Measurements from ENCODE around the gene NFIB. TPM values are rescaled to one million over a fixed set of nuclear protein-coding genes. Genes with fewer than 3 reads are reported as not detected.
A peak's percentile ranks its signal among the peaks of the same experiment; 100 is the strongest.

NFIB gene
- total RNA-seq, 1 donor from 2014 or later, result 2.4 TPM

DNA sequence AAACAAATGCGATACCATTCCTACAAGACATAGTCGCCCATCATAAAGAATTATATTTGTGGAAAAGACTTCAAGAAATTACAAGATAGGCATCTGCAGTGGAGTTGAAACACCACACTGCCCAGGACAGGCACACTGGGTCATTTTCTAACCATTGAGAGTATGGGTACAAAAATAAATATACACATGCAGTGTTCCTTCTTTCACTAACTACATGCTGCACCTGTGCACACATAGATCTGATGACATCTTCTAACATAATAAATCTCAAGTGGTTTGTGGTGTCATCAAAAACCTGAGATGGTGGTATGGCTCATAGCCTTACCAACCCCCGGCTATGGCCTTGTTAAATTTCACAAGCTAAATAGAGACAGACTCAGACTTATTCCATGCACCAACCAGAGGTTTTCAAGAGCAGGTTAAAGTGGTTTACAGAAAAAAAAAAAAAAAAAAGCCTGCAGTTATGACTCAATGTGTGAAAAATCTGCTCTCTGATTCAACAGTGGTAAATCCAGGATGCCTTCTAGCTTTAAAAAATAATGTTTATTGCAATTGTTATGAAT lies 12.4 kb upstream of the NFIB start:
- DNase-seq (ENCODE audit: low read depth), result no peak
- TF ChIP-seq, protein P1, sequence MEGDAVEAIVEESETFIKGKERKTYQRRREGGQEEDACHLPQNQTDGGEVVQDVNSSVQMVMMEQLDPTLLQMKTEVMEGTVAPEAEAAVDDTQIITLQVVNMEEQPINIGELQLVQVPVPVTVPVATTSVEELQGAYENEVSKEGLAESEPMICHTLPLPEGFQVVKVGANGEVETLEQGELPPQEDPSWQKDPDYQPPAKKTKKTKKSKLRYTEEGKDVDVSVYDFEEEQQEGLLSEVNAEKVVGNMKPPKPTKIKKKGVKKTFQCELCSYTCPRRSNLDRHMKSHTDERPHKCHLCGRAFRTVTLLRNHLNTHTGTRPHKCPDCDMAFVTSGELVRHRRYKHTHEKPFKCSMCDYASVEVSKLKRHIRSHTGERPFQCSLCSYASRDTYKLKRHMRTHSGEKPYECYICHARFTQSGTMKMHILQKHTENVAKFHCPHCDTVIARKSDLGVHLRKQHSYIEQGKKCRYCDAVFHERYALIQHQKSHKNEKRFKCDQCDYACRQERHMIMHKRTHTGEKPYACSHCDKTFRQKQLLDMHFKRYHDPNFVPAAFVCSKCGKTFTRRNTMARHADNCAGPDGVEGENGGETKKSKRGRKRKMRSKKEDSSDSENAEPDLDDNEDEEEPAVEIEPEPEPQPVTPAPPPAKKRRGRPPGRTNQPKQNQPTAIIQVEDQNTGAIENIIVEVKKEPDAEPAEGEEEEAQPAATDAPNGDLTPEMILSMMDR (conservative IDR thresholded peaks at IDR 0.05; ENCODE audit: low read depth, low read length), result no peak
- no peak overlapping the region for H3K4me3 ChIP-seq (ENCODE audit: low read depth, low read length)

DNA sequence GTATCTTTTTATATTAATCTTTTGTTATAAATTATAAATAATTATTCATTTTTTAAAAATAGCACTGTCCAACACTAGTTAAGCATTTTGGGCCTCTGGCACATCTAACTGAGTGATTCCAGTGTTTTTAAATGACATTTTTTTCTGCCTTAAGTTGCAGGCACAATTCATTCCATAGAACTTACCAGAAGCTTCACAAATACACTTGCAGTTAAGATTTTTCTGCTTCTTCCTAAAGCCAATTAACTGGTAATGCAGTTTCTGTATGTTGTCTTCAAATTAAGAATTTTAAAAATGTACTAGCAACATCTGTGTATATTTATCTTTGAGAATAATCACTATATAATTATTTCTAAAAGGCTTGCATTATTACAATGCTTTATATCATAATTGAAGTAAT lies 11.2 kb upstream of the NFIB start:
- H3K4me3 ChIP-seq (ENCODE audit: low read depth, low read length), result no peak overlapping the region
- no peak for DNase-seq (ENCODE audit: low read depth)
- TF ChIP-seq, protein P1 (conservative IDR thresholded peaks at IDR 0.05; ENCODE audit: low read depth, low read length), result no peak

DNA sequence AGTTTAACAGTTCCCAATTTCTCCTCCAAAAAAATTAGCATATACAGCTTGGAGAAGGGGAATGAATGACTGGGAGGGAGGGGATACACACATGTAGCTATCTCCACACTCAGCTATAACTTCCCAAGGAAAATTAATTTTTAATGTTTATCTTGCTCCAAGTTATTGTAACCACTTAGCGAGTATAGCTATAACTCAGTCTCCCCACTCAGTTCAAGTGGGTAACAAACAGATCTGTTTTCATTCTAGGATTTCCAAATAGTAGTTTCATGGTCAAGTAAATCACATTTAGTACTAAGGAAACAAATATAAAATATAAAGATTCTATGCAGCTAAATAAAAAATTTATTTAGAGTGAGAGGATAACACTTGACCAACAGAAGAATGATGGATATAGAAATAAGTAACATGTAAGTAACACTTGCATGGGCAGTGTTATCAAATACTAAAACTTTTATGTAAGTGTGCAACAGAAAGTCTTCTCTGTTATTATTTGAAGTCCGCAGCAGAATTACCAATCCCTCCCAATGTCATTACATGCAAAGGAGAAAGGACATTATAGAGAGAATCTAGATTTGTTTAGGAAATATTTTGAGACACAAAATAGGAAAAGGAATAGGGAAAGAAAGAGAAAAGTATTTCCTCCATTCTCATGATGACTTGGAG lies 10.2 kb upstream of the NFIB start:
- DNase-seq (ENCODE audit: low read depth), result no peak
- TF ChIP-seq, protein P1 (conservative IDR thresholded peaks at IDR 0.05; ENCODE audit: low read depth, low read length), result no peak
- no peak overlapping the region for H3K4me3 ChIP-seq (ENCODE audit: low read depth, low read length)

DNA sequence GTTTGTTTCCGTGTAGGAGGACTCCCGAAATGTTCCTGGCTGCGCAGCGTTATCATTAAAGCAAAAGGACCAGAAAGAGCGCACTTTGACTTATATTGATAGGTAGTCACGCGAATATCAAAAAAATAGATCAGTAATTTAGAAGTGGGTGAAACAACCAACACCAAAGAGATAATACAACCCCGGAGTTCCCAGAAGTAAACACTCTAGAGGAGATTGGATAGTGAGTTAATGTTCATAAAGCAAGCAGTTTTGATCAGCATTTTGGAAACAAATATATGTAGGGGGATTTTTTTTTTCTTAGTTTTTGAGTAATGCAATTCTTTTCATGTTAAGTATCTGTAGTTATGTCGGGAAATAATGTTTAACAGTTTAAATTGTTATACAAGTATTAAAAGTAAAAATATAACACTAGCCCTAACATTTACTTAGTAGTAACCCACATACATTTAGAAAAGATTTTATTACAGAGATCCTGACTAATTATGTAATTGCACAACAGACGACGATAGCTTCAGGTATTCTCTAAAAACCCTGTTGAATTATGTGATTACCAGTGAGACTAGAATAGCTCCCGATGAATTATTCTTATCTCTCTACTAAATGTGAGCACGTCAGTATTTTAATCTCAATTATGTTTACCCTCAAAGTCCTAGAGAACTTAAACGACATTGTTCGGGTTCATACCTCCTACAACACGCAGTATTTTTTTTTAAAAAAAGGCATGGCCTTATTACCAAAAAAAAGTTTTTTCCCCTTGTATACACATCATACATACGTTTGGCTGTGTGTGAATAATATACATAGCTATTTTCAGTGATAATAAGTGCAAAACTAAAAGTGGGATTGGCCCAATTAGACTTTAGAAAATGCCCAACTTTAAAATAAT lies 9.4 kb upstream of the NFIB start:
- TF ChIP-seq, protein P1 (conservative IDR thresholded peaks at IDR 0.05; ENCODE audit: low read depth, low read length), result no peak
- no peak for DNase-seq (ENCODE audit: low read depth)
- H3K4me3 ChIP-seq (ENCODE audit: low read depth, low read length), result peak overlapping the region; percentile 63

DNA sequence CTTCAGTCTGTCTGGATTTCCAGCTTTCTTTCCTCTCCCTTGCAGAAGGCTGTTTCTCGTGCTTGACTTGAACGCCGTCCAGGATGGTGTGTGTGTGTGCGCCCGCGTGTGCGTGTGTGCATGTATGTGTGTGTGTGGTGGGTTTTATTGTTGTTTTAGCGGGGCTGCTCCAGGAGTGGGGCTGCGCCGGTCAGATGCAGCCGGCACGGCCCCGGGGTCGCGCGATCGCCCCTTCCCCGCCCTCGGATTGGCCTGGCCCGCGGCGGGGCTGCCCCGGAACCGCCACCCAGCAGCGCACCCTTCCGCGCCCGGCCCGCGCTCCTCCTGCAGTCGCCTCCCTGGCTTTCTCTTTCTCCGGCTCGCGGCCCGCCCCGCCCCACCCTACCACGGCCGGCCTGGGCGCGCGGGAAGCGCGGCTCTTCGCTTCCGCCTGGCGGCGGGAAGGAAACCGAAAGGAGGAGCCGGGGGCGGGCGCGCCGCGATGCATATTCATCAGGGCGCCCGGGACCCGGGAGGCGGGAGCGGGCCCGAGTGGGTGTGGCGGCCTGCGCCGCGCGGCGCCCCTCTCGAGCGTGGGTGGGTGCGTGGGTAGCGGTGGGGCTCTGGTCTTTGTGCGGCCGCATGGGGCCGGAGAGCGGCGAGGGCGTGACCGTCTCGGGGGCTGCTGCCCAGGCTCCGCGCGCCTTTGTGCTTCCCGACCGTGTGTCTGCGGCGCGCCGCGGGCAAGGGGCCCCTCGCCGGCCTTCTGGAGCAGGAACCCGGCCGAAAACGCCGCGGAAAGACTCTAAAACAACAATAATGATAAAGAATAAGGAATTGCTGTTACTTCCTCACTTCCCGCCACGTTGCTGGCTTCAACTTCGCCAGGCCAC lies 8.5 kb upstream of the NFIB start:
- DNase-seq (ENCODE audit: low read depth), result no peak

More for the DNA sequence above, 8.5 kb upstream of the NFIB start:
- TF ChIP-seq, protein P1 (conservative IDR thresholded peaks at IDR 0.05; ENCODE audit: low read depth, low read length), result peak; percentile 34
- peak overlapping the region; percentile 63 for H3K4me3 ChIP-seq (ENCODE audit: low read depth, low read length)
